K562 (cell line): ENCODE data around the gene ALKBH3. TPM values are rescaled to one million over a fixed set of nuclear protein-coding genes. Genes with fewer than 3 reads are reported as not detected.
A peak's percentile ranks its signal among the peaks of the same experiment; 100 is the strongest.

Experiments
- CXXC5 ChIP-seq: fragments of 250-450 bp; sonication (Bioruptor Pico); IDR thresholded peaks from 2 replicates; pipeline ENCODE4 v1.8.0; 2022; ENCODE audit warnings: inconsistent platforms, mild to moderate bottlenecking, moderate library complexity
- FOXA3 ChIP-seq, 2 experiments: fragments of 450-650 bp in 1 of 2; sonication (generic) in 1 of 2; formaldehyde crosslinking; IDR thresholded peaks in 1 of 2; conservative IDR thresholded peaks in 1 of 2; 2 replicates each; pipeline versions ENCODE4 v1.4.0 to v1.8.0; 2020 to 2022; ENCODE audit warnings: mild to moderate bottlenecking in 2 of 2, missing genetic modification reagents in 1 of 2
- GTF2E2 ChIP-seq: fragments of 200-800 bp; sonication (Bioruptor generic); IDR thresholded peaks from 2 replicates; pipeline ENCODE4 v1.6.1; 2016; ENCODE audit warnings: missing genetic modification characterization, missing compliant biosample characterization
- HCFC1 ChIP-seq: IDR thresholded peaks from 2 replicates; pipeline ENCODE4 v1.6.1; 2012; ENCODE audit warnings: low read depth, low read length, improper control_type of control experiment
- HDAC1 ChIP-seq, 2 experiments: fragments of 450-650 bp; IDR thresholded peaks; 2 replicates each; pipeline ENCODE4 v1.6.1; 2016 to 2017; ENCODE audit warnings: inconsistent platforms in 1 of 2, mild to moderate bottlenecking in 1 of 2, moderate library complexity in 1 of 2
- MYC ChIP-seq, 2 experiments: fragments of 250-450 bp in 1 of 2; sonication (Bioruptor Pico) in 1 of 2; IDR thresholded peaks; 2 replicates each; pipeline versions ENCODE4 v1.5.1 to v1.6.1; 2012 to 2021; ENCODE audit warnings: low read depth in 2 of 2, borderline replicate concordance in 1 of 2, improper control_type of control experiment in 1 of 2, low read length in 1 of 2, mild to moderate bottlenecking in 1 of 2, moderate library complexity in 1 of 2
- OTX1 ChIP-seq: fragments of 450-650 bp; formaldehyde crosslinking; IDR thresholded peaks from 2 replicates; pipeline ENCODE4 v1.4.0; 2022; ENCODE audit warnings: mild to moderate bottlenecking
- POLR2AphosphoS2 ChIP-seq: IDR thresholded peaks from 2 replicates; pipeline ENCODE4 v1.6.1; 2012; ENCODE audit warnings: low read length, improper control_type of control experiment
- POLR2AphosphoS5 ChIP-seq: IDR thresholded peaks from 2 replicates; pipeline ENCODE4 v1.6.1; 2011; ENCODE audit warnings: mild to moderate bottlenecking, low read depth, low read length, moderate library complexity; ENCODE audit not compliant: control insufficient read depth, insufficient read depth
- RFX5 ChIP-seq: IDR thresholded peaks from 2 replicates; pipeline ENCODE4 v1.6.1; 2011; ENCODE audit warnings: low read depth, mild to moderate bottlenecking, improper control_type of control experiment, low read length
- SIX5 ChIP-seq, 2 experiments: IDR thresholded peaks; 2 replicates each; pipeline ENCODE4 v1.6.1; 2011; ENCODE audit warnings: low read length in 2 of 2, borderline replicate concordance in 1 of 2, low read depth in 1 of 2, mild to moderate bottlenecking in 1 of 2, moderate library complexity in 1 of 2; ENCODE audit not compliant: insufficient read depth in 1 of 2
- SMARCE1 ChIP-seq: fragments of 450-650 bp; IDR thresholded peaks from 2 replicates; pipeline ENCODE4 v1.7.1; 2016; ENCODE audit warnings: mild to moderate bottlenecking
- TAF1 ChIP-seq: IDR thresholded peaks from 2 replicates; pipeline ENCODE4 v1.6.1; 2011; ENCODE audit warnings: mild to moderate bottlenecking, low read length, moderate library complexity; ENCODE audit not compliant: insufficient read depth, control insufficient read depth, severe bottlenecking; ENCODE audit errors: extremely low read depth
- TOE1 ChIP-seq, 2 experiments: fragments of 450-650 bp in 1 of 2; sonication (generic) in 1 of 2; formaldehyde crosslinking in 1 of 2; IDR thresholded peaks; 2 replicates each; pipeline versions ENCODE4 v1.7.1 to v1.8.0; 2016 to 2022; ENCODE audit warnings: borderline replicate concordance in 2 of 2, mild to moderate bottlenecking in 2 of 2, antibody characterized with exemption in 1 of 2, inconsistent platforms in 1 of 2, low read depth in 1 of 2, missing genetic modification reagents in 1 of 2, moderate library complexity in 1 of 2
- ZNF224 ChIP-seq: sonication (generic); formaldehyde crosslinking; IDR thresholded peaks from 2 replicates; pipeline ENCODE4 v1.8.0; 2022; ENCODE audit warnings: mild to moderate bottlenecking, missing genetic modification reagents
- ZNF561 ChIP-seq: fragments of 450-650 bp; formaldehyde crosslinking; conservative IDR thresholded peaks from 2 replicates; pipeline ENCODE4 v1.4.0; 2020; ENCODE audit warnings: mild to moderate bottlenecking, moderate library complexity
- polyA plus RNA-seq, 8 experiments: library from polyadenylated mRNA; depleted of rRNA in 4 of 8; stranded (reverse) in 5 of 8; unstranded in 3 of 8; fragments of >200 nt; fragmentation: Nextera tagmentation in 2 of 8; fragmentation: Illumina TruSeq in 1 of 8; extraction: Ambion mirVana in 2 of 8; extraction: Trizol in 1 of 8; gene quantifications; 2 replicates each; pipeline versions ENCODE4 v1.2.1 to v1.2.3, GENCODE V29; 2011 to 2014; ENCODE audit warnings: inconsistent platforms in 1 of 8, missing spikeins in 1 of 8
- total RNA-seq, 7 experiments: library from RNA; depleted of rRNA in 6 of 7; stranded (reverse); fragments of >200 nt in 6 of 7; fragmentation: Illumina TruSeq in 2 of 7; extraction: Trizol in 2 of 7; gene quantifications; 2 replicates each; pipeline versions ENCODE4 v1.2.1 to v1.2.3, GENCODE V29; 2011 to 2021; ENCODE audit warnings: low replicate concordance in 1 of 7
- TF ChIP-seq, protein P1 (sequence below): fragments of 250-450 bp; sonication (Bioruptor Pico); IDR thresholded peaks from 2 replicates; pipeline ENCODE4 v1.8.0; 2021; ENCODE audit warnings: moderate library complexity, mild to moderate bottlenecking, inconsistent platforms
- TF ChIP-seq, protein P2 (sequence below): fragments of 450-650 bp; IDR thresholded peaks from 2 replicates; pipeline ENCODE4 v1.6.1; 2017; ENCODE audit warnings: antibody characterized with exemption, mild to moderate bottlenecking

Gene ALKBH3
- total and polyA plus RNA-seq, 9 of the 15 experiments (the other 6 are each of a cell fraction or from before 2014, with no cell fraction given) = 16.0 to 49.9 (median 36.5) TPM

DNA sequence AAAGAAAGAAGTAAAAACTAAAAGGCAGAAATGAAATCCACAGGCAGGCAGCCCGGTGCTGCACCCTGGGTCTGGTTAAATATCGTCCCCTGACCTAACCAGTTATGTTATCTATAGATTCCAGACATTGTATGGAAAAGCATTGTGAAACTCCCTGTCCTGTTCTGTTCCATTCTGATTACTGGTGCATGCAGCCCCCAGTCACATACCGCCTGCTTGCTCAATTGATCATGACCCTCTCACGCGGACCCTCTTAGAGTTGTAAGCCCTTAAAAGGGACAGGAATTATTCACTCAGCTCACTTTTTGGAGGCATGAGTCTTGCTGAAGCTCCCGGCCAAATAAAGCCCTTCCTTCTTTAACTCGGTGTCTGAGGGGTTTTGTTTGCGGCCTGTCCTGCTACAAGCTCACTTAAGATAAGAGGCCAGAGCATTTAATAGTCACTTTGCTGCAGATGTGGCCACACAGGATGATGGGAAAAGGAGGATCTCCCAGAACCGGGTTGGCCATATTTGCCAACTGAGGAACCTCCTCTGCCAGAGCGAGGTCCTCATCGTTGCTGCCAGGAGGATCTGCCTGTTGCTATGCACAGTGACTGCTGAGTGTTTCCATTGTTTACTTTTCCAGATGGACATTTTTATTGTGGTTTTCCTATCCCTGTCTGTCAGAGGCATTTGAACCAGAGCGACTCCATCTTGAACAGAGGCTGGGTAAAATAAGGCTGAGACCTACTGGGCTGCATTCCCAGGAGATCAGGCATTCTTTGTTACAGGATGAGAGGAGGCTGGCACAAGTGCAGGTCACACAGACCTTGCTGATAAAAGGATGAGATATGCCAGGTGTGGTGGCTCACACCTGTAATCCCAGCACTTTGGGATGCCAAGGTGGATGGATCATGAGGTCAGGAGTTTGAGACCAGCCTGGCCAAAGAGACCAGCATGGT is 72.0 kb downstream of the ALKBH3 start (continued):
- TF ChIP-seq FOXA3 (CRISPR knock-in tag; conservative IDR thresholded peaks at IDR 0.05 in 1 of 2, IDR thresholded peaks at IDR 0.05 in 1 of 2) (peak in 1 of 2 experiments; percentile 65; a peak in 2 of 4 replicates), POLR2AphosphoS5 (peak; percentile 59), TAF1 (no peak), POLR2AphosphoS2 (no peak), CXXC5 (CRISPR knock-in tag) (peak; percentile 96), ZNF561 (CRISPR knock-in tag) (peak; percentile 92), HCFC1 (no peak), HDAC1 (IDR thresholded peaks at IDR 0.05) (0 out of 4 replicates have a peak, but pooled peaks of 1 of the 2 experiments have one; percentile 35), SMARCE1 (peak; percentile 90), ZNF224 (no peak), SIX5 (IDR thresholded peaks at IDR 0.05; ENCODE audit: borderline replicate concordance in 1 of 2, insufficient read depth in 1 of 2, low read depth in 1 of 2, low read length in 2 of 2) (no peak), TOE1 (IDR thresholded peaks at IDR 0.05; ENCODE audit: borderline replicate concordance) (0 out of 2 replicates have a peak, but pooled peaks have one; percentile 32), TOE1 (CRISPR knock-in tag; IDR thresholded peaks at IDR 0.05; ENCODE audit: borderline replicate concordance, low read depth) (no peak), OTX1 (CRISPR knock-in tag) (0 out of 2 replicates have a peak, but pooled peaks have one; percentile 71), RFX5 (no peak), GTF2E2 (tag) (peak; percentile 50; the same call in 1 of the 2 replicates), MYC (IDR thresholded peaks at IDR 0.05; ENCODE audit: low read depth, low read length) (peak; percentile 34; the same call in 1 of the 2 replicates), MYC (CRISPR knock-in tag; IDR thresholded peaks at IDR 0.05; ENCODE audit: borderline replicate concordance, low read depth) (peak; percentile 98)
- TF ChIP-seq, protein P1, sequence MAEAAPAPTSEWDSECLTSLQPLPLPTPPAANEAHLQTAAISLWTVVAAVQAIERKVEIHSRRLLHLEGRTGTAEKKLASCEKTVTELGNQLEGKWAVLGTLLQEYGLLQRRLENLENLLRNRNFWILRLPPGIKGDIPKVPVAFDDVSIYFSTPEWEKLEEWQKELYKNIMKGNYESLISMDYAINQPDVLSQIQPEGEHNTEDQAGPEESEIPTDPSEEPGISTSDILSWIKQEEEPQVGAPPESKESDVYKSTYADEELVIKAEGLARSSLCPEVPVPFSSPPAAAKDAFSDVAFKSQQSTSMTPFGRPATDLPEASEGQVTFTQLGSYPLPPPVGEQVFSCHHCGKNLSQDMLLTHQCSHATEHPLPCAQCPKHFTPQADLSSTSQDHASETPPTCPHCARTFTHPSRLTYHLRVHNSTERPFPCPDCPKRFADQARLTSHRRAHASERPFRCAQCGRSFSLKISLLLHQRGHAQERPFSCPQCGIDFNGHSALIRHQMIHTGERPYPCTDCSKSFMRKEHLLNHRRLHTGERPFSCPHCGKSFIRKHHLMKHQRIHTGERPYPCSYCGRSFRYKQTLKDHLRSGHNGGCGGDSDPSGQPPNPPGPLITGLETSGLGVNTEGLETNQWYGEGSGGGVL (CRISPR knock-in tag) = peak; percentile 96
- TF ChIP-seq, protein P2, sequence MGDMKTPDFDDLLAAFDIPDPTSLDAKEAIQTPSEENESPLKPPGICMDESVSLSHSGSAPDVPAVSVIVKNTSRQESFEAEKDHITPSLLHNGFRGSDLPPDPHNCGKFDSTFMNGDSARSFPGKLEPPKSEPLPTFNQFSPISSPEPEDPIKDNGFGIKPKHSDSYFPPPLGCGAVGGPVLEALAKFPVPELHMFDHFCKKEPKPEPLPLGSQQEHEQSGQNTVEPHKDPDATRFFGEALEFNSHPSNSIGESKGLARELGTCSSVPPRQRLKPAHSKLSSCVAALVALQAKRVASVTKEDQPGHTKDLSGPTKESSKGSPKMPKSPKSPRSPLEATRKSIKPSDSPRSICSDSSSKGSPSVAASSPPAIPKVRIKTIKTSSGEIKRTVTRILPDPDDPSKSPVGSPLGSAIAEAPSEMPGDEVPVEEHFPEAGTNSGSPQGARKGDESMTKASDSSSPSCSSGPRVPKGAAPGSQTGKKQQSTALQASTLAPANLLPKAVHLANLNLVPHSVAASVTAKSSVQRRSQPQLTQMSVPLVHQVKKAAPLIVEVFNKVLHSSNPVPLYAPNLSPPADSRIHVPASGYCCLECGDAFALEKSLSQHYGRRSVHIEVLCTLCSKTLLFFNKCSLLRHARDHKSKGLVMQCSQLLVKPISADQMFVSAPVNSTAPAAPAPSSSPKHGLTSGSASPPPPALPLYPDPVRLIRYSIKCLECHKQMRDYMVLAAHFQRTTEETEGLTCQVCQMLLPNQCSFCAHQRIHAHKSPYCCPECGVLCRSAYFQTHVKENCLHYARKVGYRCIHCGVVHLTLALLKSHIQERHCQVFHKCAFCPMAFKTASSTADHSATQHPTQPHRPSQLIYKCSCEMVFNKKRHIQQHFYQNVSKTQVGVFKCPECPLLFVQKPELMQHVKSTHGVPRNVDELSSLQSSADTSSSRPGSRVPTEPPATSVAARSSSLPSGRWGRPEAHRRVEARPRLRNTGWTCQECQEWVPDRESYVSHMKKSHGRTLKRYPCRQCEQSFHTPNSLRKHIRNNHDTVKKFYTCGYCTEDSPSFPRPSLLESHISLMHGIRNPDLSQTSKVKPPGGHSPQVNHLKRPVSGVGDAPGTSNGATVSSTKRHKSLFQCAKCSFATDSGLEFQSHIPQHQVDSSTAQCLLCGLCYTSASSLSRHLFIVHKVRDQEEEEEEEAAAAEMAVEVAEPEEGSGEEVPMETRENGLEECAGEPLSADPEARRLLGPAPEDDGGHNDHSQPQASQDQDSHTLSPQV = peak; percentile 100
